GM11168 (cell line): ENCODE results near the gene SSNA1.

Experiments
- in situ Hi-C: fragments of 300-500 bp; cut with MboI; formaldehyde crosslinking; loops from one replicate; pipeline ENCODE4 v1.12.0; 2022; ENCODE audit warnings: low sequenced_read_pairs; ENCODE audit not compliant: unreplicated experiment

SSNA1 gene

GRCh38 chr9:137188490-137189296 lies at the start of gene SSNA1, which contains the start of gene ANAPC2:
Gene SSNA1, plus strand, starts transcription at chr9:137188676. Its CDS starts 51 bp downstream, at chr9:137188727.
Gene ANAPC2, minus strand, starts transcription at chr9:137188560. Its CDS starts 28 bp downstream, at chr9:137188532.
- in situ Hi-C loops = no loop called here

- in situ Hi-C loops = no loop called here
Observed at GRCh38 chr9:137138722-137139467, 49.6 kb upstream of the SSNA1 start, which contains the start of gene GRIN1. Gene GRIN1, plus strand, starts transcription at chr9:137139154. Its CDS starts 333 bp downstream, at chr9:137139487.

- in situ Hi-C loops = no loop called here
Observed at GRCh38 chr9:137139468-137140150, 48.9 kb upstream of the SSNA1 start.

GRCh38 chr9:137140151-137141012 lies 48.1 kb upstream of the SSNA1 start:
- in situ Hi-C loops = no loop called here

GRCh38 chr9:137141050-137141810 lies 47.2 kb upstream of the SSNA1 start:
- in situ Hi-C loops = no loop called here

GRCh38 chr9:137141976-137142936 lies 46.2 kb upstream of the SSNA1 start:
- in situ Hi-C loops = no loop called here

GRCh38 chr9:137143459-137143858 lies 45.0 kb upstream of the SSNA1 start:
- in situ Hi-C loops = no loop called here

GRCh38 chr9:137145731-137146526 lies 42.5 kb upstream of the SSNA1 start:
- in situ Hi-C loops = no loop called here

GRCh38 chr9:137146527-137146918 lies 42.0 kb upstream of the SSNA1 start:
- in situ Hi-C loops = no loop called here

GRCh38 chr9:137147091-137147792 lies 41.2 kb upstream of the SSNA1 start:
- in situ Hi-C loops = no loop called here

GRCh38 chr9:137147793-137148160 lies 40.7 kb upstream of the SSNA1 start:
- in situ Hi-C loops = no loop called here

- in situ Hi-C loops = no loop called here
Observed at GRCh38 chr9:137148242-137148641, 40.2 kb upstream of the SSNA1 start.

GRCh38 chr9:137148661-137149060 lies 39.8 kb upstream of the SSNA1 start:
- in situ Hi-C loops = no loop called here

- in situ Hi-C loops = no loop called here
Observed at GRCh38 chr9:137149363-137149762, 39.1 kb upstream of the SSNA1 start.

- in situ Hi-C loops = no loop called here
Observed at GRCh38 chr9:137149942-137150616, 38.4 kb upstream of the SSNA1 start.
